Upper lobe of left lung (tissue), 4 donors: ENCODE measurements around the gene ADCY3.

Experiments
- CTCF ChIP-seq, 6 experiments: fragments of 450-650 bp in 4 of 6; fragments of 200-600 bp in 2 of 6; sonication (generic) in 2 of 6; IDR thresholded peaks; one replicate each; pipeline ENCODE4 v1.5.1; 2016 to 2019; ENCODE audit warnings: antibody characterized with exemption in 6 of 6
- EP300 ChIP-seq, 4 donors: sonication (generic); formaldehyde crosslinking; IDR thresholded peaks; one replicate each; pipeline ENCODE4 v1.5.1; 2017; ENCODE audit warnings: antibody characterized with exemption in 4 of 4, control low read depth in 2 of 4
- POLR2A ChIP-seq, 4 donors: fragments of 450-650 bp; IDR thresholded peaks; one replicate each; pipeline ENCODE4 v1.5.1; 2016 to 2017; ENCODE audit warnings: antibody characterized with exemption in 4 of 4, mild to moderate bottlenecking in 2 of 4
- POLR2AphosphoS5 ChIP-seq, 2 donors: sonication (generic); formaldehyde crosslinking; IDR thresholded peaks; one replicate each; pipeline ENCODE4 v1.5.1; 2017; ENCODE audit warnings: antibody characterized with exemption in 2 of 2

GRCh38 chr2:24792542-24792873, 127.5 kb downstream of the ADCY3 start:
- TF ChIP-seq CTCF (IDR thresholded peaks at IDR 0.05) (no peak), EP300 (IDR thresholded peaks at IDR 0.05) (no peak), POLR2AphosphoS5 (IDR thresholded peaks at IDR 0.05) (no peak), POLR2A (IDR thresholded peaks at IDR 0.05) (no peak)
